Omental fat pad (tissue), 4 donors: ENCODE data around the gene CDKN1C. TPM values are rescaled to one million over a fixed set of nuclear protein-coding genes. Genes with fewer than 3 reads are reported as not detected.

Experiments
- ATAC-seq: fragments of 150-250 bp; one replicate; pipeline ENCODE4 v1.9.1; 2016; ENCODE audit warnings: mild to moderate bottlenecking, moderate library complexity; ENCODE audit not compliant: low FRiP score
- DNase-seq: peaks from one replicate; pipeline ENCODE4 v3.0.0-alpha.2; 2019; ENCODE audit warnings: low spot score
- total RNA-seq, 4 donors: library from RNA; depleted of rRNA; stranded (reverse); fragments of >200 nt; gene quantifications; one replicate each; pipeline ENCODE4 v1.1.0, GENCODE V29; 2016
- TF ChIP-seq, protein P1 (sequence below), 3 donors: fragments of 450-650 bp; IDR thresholded peaks; one replicate each; pipeline ENCODE4 v1.5.1; 2016 to 2017; ENCODE audit warnings: antibody characterized with exemption in 3 of 3, mild to moderate bottlenecking in 3 of 3, moderate library complexity in 2 of 3

CDKN1C gene
- total RNA-seq, 4 donors from 2014 or later = 111 to 314 (median 138) TPM

DNA sequence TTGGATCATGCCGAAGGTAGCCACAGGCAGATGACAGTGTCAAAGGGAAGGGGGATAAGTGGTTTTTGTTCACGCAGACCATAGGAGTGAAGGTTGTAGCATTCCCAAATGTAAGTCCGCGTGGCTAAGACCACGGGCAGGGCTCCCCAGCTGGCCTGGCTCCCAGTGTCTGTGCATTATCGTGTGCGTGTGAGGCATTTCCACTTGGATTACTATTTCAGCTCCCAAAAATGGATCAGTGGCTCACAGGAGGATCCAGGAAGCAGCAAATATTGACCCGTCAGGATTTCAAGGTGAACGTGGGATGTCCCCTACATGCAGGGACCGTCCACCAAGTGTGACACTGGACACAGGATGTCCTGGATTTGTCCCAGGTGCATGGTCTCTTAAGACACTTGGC lies 10.6 kb downstream of the CDKN1C start:
- DNase-seq = no peak
- TF ChIP-seq, protein P1, sequence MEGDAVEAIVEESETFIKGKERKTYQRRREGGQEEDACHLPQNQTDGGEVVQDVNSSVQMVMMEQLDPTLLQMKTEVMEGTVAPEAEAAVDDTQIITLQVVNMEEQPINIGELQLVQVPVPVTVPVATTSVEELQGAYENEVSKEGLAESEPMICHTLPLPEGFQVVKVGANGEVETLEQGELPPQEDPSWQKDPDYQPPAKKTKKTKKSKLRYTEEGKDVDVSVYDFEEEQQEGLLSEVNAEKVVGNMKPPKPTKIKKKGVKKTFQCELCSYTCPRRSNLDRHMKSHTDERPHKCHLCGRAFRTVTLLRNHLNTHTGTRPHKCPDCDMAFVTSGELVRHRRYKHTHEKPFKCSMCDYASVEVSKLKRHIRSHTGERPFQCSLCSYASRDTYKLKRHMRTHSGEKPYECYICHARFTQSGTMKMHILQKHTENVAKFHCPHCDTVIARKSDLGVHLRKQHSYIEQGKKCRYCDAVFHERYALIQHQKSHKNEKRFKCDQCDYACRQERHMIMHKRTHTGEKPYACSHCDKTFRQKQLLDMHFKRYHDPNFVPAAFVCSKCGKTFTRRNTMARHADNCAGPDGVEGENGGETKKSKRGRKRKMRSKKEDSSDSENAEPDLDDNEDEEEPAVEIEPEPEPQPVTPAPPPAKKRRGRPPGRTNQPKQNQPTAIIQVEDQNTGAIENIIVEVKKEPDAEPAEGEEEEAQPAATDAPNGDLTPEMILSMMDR (IDR thresholded peaks at IDR 0.05) = no peak

DNA sequence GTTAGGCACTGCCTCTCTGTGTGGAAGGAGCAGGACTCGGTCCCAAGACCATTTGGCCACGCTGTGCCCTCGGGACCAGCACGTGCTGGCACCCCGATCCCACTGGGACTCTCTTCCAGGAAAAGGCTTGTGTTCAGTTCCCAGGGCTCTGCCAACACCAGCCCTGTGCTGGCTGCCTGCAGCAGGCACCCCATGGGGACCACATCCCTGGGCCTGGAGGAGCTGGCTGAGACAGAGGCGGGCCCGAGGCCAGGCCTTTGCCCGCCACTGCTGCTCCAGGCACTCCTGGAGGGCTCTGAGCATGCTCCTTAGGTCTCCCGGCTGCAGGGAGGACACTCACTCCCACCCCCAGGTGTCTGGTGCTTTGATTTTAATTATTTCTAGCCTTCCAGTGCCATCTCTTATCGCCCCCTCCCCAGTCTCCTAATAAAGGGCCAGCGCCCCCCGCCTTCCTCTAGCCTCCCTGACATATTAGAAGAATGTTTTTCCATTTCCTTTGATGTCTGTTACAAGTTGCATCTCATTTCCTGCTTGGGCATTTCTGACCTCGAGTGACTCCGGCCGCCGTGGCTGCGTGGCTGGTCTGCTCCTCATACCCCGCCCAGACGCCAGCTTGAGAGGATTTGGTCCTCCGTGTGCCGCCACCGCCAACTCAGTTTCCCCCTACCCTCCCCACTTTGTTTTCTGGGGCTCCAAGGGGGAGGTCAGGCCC lies 14.4 kb downstream of the CDKN1C start:
- ATAC-seq = no peak
- DNase-seq = no peak
- TF ChIP-seq, protein P1 (IDR thresholded peaks at IDR 0.05) = no peak

More for the DNA sequence above, 10.6 kb downstream of the CDKN1C start:
- no peak for ATAC-seq

DNA sequence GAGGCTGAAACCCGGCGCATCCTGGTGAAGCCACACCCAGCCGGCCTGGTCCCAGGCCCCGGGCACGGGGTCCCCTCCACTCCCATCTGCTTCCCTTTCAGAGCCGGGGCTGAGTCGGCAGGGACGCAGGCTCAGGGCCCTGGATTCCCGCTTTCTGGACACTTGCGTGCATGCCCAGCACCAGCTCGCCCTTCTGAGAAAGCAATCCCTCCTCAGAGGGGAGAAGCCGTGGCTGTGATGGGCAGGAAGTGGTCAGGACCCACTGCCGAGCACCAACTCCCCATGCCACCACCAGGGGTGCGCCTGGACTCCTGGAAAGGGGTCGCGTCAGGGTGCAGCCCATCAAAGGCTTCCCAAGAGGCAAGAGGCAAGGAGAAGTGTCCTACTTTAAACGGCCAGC lies 15.1 kb downstream of the CDKN1C start:
- ATAC-seq = no peak
- DNase-seq = no peak
- TF ChIP-seq, protein P1 (IDR thresholded peaks at IDR 0.05) = no peak

DNA sequence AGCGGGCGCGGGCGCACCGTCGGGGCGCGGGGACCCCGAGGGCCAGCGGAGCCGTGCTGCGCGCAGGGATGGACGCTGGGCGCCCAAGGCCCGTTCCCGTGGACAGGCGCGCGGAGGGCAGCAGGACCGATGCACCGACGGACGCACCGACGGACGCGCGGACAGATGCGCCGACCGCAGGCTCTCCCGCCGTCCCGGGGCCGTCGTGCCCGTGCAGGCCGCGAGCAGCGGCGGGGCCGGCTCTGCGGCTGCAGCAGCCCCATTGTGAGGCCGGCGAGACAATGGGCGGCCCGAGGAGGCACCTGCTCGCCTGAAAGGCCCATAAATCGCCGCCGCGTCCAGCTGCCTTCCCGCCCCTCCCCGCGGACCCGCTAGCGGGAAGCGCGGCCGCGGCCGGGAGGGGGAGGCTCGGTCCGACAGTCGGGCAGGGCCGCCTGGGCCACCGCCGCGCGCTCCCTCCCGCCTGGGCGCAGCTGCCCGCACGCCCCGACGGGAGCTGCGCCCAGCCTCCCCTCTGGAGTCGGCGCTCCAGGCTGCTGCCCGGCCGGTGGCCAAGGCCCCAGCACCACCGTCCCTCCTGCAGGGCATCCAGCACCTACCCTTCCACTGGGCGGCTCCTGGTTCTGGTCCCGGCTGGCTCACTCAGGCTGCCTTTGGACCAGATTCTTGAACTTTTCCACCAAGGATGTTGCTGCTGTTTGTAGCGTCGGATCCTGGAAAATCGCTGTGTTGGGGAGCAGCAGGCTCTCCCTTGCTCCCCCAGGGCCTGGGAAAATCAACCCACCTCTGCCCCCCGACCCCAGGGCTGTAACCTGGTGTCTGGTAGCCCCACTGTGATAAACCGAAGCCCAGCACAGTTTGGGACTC lies 15.8 kb downstream of the CDKN1C start:
- no peak for ATAC-seq
- DNase-seq = no peak
- TF ChIP-seq, protein P1 (IDR thresholded peaks at IDR 0.05) = no peak

DNA sequence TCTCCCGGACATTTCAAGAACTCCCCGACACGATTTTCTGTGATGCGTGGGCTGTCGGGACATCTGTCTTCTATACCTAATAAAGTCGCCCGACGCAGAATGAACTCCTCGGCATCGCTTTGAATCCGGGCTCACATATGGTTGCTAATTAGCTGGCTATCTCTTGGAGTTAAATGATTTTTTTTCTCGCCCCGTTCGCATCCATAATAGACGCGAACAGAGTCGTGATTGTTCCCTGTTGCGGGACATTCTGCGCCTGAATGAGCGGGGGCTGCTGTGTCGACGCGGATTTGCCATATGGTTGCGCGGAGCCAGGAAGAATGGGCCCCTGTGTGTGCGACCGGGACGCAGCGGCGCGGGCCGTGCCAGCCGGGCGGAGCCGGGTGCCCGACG lies 16.4 kb downstream of the CDKN1C start:
- no peak for DNase-seq
- no peak for ATAC-seq
- TF ChIP-seq, protein P1 (IDR thresholded peaks at IDR 0.05) = no peak

DNA sequence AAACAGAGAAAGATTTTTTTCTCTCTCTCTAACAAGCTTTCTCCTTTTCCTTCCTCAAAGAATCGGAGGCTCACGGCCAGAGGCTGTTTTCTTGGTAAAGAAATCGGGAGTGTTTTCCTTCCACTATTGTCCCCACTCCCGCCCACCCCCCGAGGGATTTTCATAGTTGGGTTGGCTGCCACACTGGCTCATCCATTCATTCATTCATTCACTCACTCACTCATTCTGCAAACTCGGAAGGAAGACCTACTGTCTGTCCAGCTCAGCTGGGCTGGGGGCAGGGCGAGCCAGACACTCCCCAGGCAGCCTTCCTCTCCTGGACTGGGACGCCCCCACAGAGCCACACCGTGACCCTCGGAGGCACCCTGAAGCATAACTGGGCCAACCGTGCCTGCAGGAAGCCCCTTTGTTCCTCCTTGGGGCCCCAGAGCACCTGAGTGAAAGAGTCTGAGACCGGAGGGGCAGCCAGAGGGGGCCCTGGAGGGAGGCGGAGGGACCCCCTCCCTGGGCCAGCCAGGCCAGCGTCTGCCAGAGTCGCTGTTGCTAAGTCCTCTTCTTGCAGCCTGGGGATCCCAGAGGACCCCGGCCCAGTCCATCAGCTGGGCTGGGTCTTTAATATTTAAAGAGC lies 17.0 kb downstream of the CDKN1C start:
- TF ChIP-seq, protein P1 (IDR thresholded peaks at IDR 0.05) = no peak
- ATAC-seq (no peak), DNase-seq (no peak)
